CD8-positive, alpha-beta memory T cell (primary cell): ENCODE measurements around the gene SCAND1. TPM values are rescaled to one million over a fixed set of nuclear protein-coding genes. Genes with fewer than 3 reads are reported as not detected.

Experiments
- CTCF ChIA-PET: fragments of 350-600 bp; sonication (Branson Sonifier 250); formaldehyde crosslinking; loops from one replicate; lab custom pipeline; 2021; ENCODE audit warnings: antibody characterized with exemption; lab: Charles Lee
- POLR2A ChIA-PET: fragments of 350-600 bp; sonication (Branson Sonifier 250); formaldehyde crosslinking; loops from one replicate; lab custom pipeline; 2021; ENCODE audit warnings: antibody characterized with exemption; lab: Charles Lee
- DNase-seq, 5 donors: peaks; one replicate each; pipeline versions ENCODE4 v3.0.0 to v3.0.0-alpha.2; 2020 to 2022; ENCODE audit warnings: mixed read lengths in 1 of 5
- H3K27ac ChIP-seq: one replicate; pipeline ENCODE4 v1.7.0; 2013; ENCODE audit warnings: low read depth, mild to moderate bottlenecking, low read length, moderate library complexity
- H3K27me3 ChIP-seq: 2 replicates; pipeline ENCODE4 v1.7.0; 2013; ENCODE audit warnings: low read length, mild to moderate bottlenecking; ENCODE audit not compliant: insufficient read depth, poor library complexity, severe bottlenecking
- H3K36me3 ChIP-seq: 2 replicates; pipeline ENCODE4 v1.7.0; 2013; ENCODE audit warnings: mild to moderate bottlenecking, low read length, moderate library complexity; ENCODE audit not compliant: insufficient read depth
- H3K4me1 ChIP-seq: 2 replicates; pipeline ENCODE4 v1.7.0; 2013; ENCODE audit warnings: mild to moderate bottlenecking, low read length, moderate library complexity; ENCODE audit not compliant: insufficient read depth
- H3K4me3 ChIP-seq: 2 replicates; pipeline ENCODE4 v1.7.0; 2013; ENCODE audit warnings: mild to moderate bottlenecking, low read length
- H3K9me3 ChIP-seq: 2 replicates; pipeline ENCODE4 v1.7.0; 2013; ENCODE audit warnings: mild to moderate bottlenecking, low read length
- H3K27ac Mint-ChIP-seq, 8 donors: one replicate each; pipeline ENCODE4 v1.8.0; 2020 to 2021; ENCODE audit warnings: mixed read lengths in 8 of 8, mild to moderate bottlenecking in 6 of 8, inconsistent platforms in 3 of 8, moderate library complexity in 3 of 8
- H3K27me3 Mint-ChIP-seq, 2 donors: one replicate each; pipeline ENCODE4 v1.8.0; 2020 to 2021; ENCODE audit warnings: mixed read lengths in 2 of 2, mild to moderate bottlenecking in 1 of 2, moderate library complexity in 1 of 2
- H3K36me3 Mint-ChIP-seq, 3 donors: one replicate each; pipeline ENCODE4 v1.8.0; 2020 to 2021; ENCODE audit warnings: mixed read lengths in 3 of 3, inconsistent platforms in 1 of 3, mild to moderate bottlenecking in 1 of 3
- H3K4me1 Mint-ChIP-seq, 3 donors: one replicate each; pipeline ENCODE4 v1.8.0; 2020 to 2021; ENCODE audit warnings: mixed read lengths in 3 of 3, inconsistent platforms in 1 of 3, mild to moderate bottlenecking in 1 of 3
- H3K4me3 Mint-ChIP-seq, 7 donors: one replicate each; pipeline ENCODE4 v1.8.0; 2020 to 2021; ENCODE audit warnings: mixed read lengths in 7 of 7, mild to moderate bottlenecking in 6 of 7, moderate library complexity in 4 of 7, inconsistent platforms in 2 of 7
- H3K9me3 Mint-ChIP-seq, 5 donors: one replicate each; pipeline ENCODE4 v1.8.0; 2020 to 2022; ENCODE audit warnings: mixed read lengths in 5 of 5, mild to moderate bottlenecking in 3 of 5, moderate library complexity in 2 of 5, inconsistent platforms in 1 of 5
- polyA plus RNA-seq: library from polyadenylated mRNA; unstranded; fragments of 300-500 nt; fragmentation: Illumina TruSeq; gene quantifications from one replicate; pipeline ENCODE4 v1.2.3, GENCODE V29; 2021
- total RNA-seq, 2 experiments: library from RNA; stranded (reverse); gene quantifications; one replicate each; pipeline ENCODE4 v1.2.3, GENCODE V29; 2021

Gene SCAND1
- total and polyA plus RNA-seq, 3 experiments from 2014 or later: 50.8 to 177 (median 55.8) TPM

- H3K4me3 Mint-ChIP-seq: no peak overlapping the region
- H3K27me3 ChIP-seq: no peaks in the 10 kb centered on the region
- H3K27ac Mint-ChIP-seq: peak overlapping the region in 3 of 8 donors; percentile 5 to 61 (median 37)
- CTCF ChIA-PET: interaction anchor here (1.0 to 1.1 kb wide), 2 partner anchors 10 to 23 kb away, joined by 3 read pairs; no protein-coding TSS in a partner anchor
- no peaks in the 10 kb centered on the region for H3K27me3 Mint-ChIP-seq
- H3K9me3 Mint-ChIP-seq: no peaks in the 10 kb centered on the region
- DNase-seq: peak in 2 of 5 donors; percentile 9 to 18
- H3K36me3 Mint-ChIP-seq: peaks cover 0 to 50% (median 11%) of the 10 kb centered on the region in 3 donors
- H3K4me3 ChIP-seq: no peak overlapping the region
- H3K4me1 ChIP-seq: peaks cover 7% of the 10 kb centered on the region
- H3K4me1 Mint-ChIP-seq: peaks cover 6 to 10% (median 7%) of the 10 kb centered on the region in 3 donors
- H3K27ac ChIP-seq: no peak overlapping the region
- POLR2A ChIA-PET: interaction anchor here (0.6 kb wide), 1 partner anchor 251 kb away, joined by 5 read pairs; no protein-coding TSS in a partner anchor
- H3K36me3 ChIP-seq: peaks cover 13% of the 10 kb centered on the region
- no peaks in the 10 kb centered on the region for H3K9me3 ChIP-seq
Measured at GRCh38 chr20:35947489-35947888, 6.8 kb downstream of the SCAND1 start.

GRCh38 chr20:35942243-35942642 lies 12.1 kb downstream of the SCAND1 start:
- peaks cover 0 to 78% (median 16%) of the 10 kb centered on the region in 3 donors for H3K36me3 Mint-ChIP-seq
- Histone ChIP-seq H3K4me3 (no peak overlapping the region), H3K36me3 (peaks cover 44% of the 10 kb centered on the region), H3K9me3 (no peaks in the 10 kb centered on the region), H3K27ac (no peak overlapping the region), H3K4me1 (no peaks in the 10 kb centered on the region), H3K27me3 (no peaks in the 10 kb centered on the region)
- POLR2A ChIA-PET: no interaction called here
- no peak overlapping the region for H3K4me3 Mint-ChIP-seq
- CTCF ChIA-PET: interaction anchor here (2.2 kb wide), 1 partner anchor 12 kb away, joined by 15 read pairs; the partner anchor contains the start of gene SCAND1
- peaks cover 0 to under 1% (median 0%) of the 10 kb centered on the region in 3 donors for H3K4me1 Mint-ChIP-seq
- no peak for DNase-seq
- peak overlapping the region in 1 of 8 donors; percentile 26 for H3K27ac Mint-ChIP-seq
- no peaks in the 10 kb centered on the region for H3K27me3 Mint-ChIP-seq
- H3K9me3 Mint-ChIP-seq: no peaks in the 10 kb centered on the region

GRCh38 chr20:35941620-35942019 lies 12.7 kb downstream of the SCAND1 start:
- H3K27me3 ChIP-seq: no peaks in the 10 kb centered on the region
- H3K9me3 ChIP-seq: no peaks in the 10 kb centered on the region
- Mint-ChIP-seq H3K9me3 (no peaks in the 10 kb centered on the region), H3K36me3 (peaks cover 0 to 77% (median 15%) of the 10 kb centered on the region in 3 donors), H3K27ac (peak overlapping the region in 5 of 8 donors; percentile 6 to 88 (median 68)), H3K4me1 (no peaks in the 10 kb centered on the region), H3K4me3 (no peak overlapping the region), H3K27me3 (no peaks in the 10 kb centered on the region)
- CTCF ChIA-PET: no interaction called here
- H3K4me3 ChIP-seq: no peak overlapping the region
- DNase-seq: no peak
- POLR2A ChIA-PET: no interaction called here
- H3K27ac ChIP-seq: no peak overlapping the region
- no peaks in the 10 kb centered on the region for H3K4me1 ChIP-seq
- peaks cover 44% of the 10 kb centered on the region for H3K36me3 ChIP-seq

GRCh38 chr20:35939264-35939663 lies 15.0 kb downstream of the SCAND1 start:
- Histone ChIP-seq H3K9me3 (no peaks in the 10 kb centered on the region), H3K36me3 (peaks cover 49% of the 10 kb centered on the region), H3K27ac (no peak overlapping the region), H3K27me3 (no peaks in the 10 kb centered on the region), H3K4me1 (no peaks in the 10 kb centered on the region), H3K4me3 (no peak overlapping the region)
- no peak overlapping the region for H3K4me3 Mint-ChIP-seq
- ChIA-PET POLR2A (no interaction called here), CTCF (interaction anchor here (1.9 kb wide), 1 partner anchor 15 kb away, joined by 4 read pairs; the partner anchor contains the start of gene SCAND1)
- peaks cover 0 to 7% (median 0%) of the 10 kb centered on the region in 3 donors for H3K4me1 Mint-ChIP-seq
- H3K9me3 Mint-ChIP-seq: no peaks in the 10 kb centered on the region
- peaks cover 0 to 84% (median 10%) of the 10 kb centered on the region in 3 donors for H3K36me3 Mint-ChIP-seq
- no peaks in the 10 kb centered on the region for H3K27me3 Mint-ChIP-seq
- DNase-seq: no peak
- H3K27ac Mint-ChIP-seq: peak overlapping the region in 1 of 8 donors; percentile 23

- H3K9me3 Mint-ChIP-seq: no peaks in the 10 kb centered on the region
- Histone ChIP-seq H3K9me3 (no peaks in the 10 kb centered on the region), H3K4me3 (no peak overlapping the region), H3K4me1 (no peaks in the 10 kb centered on the region), H3K27ac (no peak overlapping the region), H3K36me3 (peaks cover 48% of the 10 kb centered on the region), H3K27me3 (no peaks in the 10 kb centered on the region)
- H3K27me3 Mint-ChIP-seq: peaks cover 0 to 1% of the 10 kb centered on the region in 2 donors
- DNase-seq: no peak
- no peak overlapping the region for H3K4me3 Mint-ChIP-seq
- ChIA-PET CTCF (no interaction called here), POLR2A (no interaction called here)
- H3K36me3 Mint-ChIP-seq: peaks cover 5 to 77% (median 21%) of the 10 kb centered on the region in 3 donors
- H3K4me1 Mint-ChIP-seq: peaks cover 0 to 21% (median 0%) of the 10 kb centered on the region in 3 donors
- H3K27ac Mint-ChIP-seq: peak overlapping the region in 6 of 8 donors; percentile 33 to 84 (median 58)
Measured at GRCh38 chr20:35934050-35934449, 20.3 kb downstream of the SCAND1 start.

GRCh38 chr20:35929301-35929700 lies 25.0 kb downstream of the SCAND1 start:
- no peak for DNase-seq
- CTCF ChIA-PET: no interaction called here
- Histone ChIP-seq H3K9me3 (no peaks in the 10 kb centered on the region), H3K27me3 (no peaks in the 10 kb centered on the region), H3K4me3 (no peak overlapping the region), H3K4me1 (no peaks in the 10 kb centered on the region), H3K27ac (no peak overlapping the region), H3K36me3 (peaks cover 51% of the 10 kb centered on the region)
- no peak overlapping the region for H3K27ac Mint-ChIP-seq
- peaks cover 5 to 66% (median 31%) of the 10 kb centered on the region in 3 donors for H3K36me3 Mint-ChIP-seq
- H3K4me3 Mint-ChIP-seq: no peak overlapping the region
- H3K4me1 Mint-ChIP-seq: peaks cover 0 to 14% (median 0%) of the 10 kb centered on the region in 3 donors
- POLR2A ChIA-PET: no interaction called here
- no peaks in the 10 kb centered on the region for H3K9me3 Mint-ChIP-seq
- peaks cover 0 to 1% of the 10 kb centered on the region in 2 donors for H3K27me3 Mint-ChIP-seq

GRCh38 chr20:35920523-35920922 lies 33.8 kb downstream of the SCAND1 start:
- no peaks in the 10 kb centered on the region for H3K4me1 ChIP-seq
- no peak overlapping the region for H3K27ac ChIP-seq
- no peak for DNase-seq
- Mint-ChIP-seq H3K4me3 (no peak overlapping the region), H3K36me3 (peaks cover 0 to 68% (median 18%) of the 10 kb centered on the region in 3 donors), H3K9me3 (no peaks in the 10 kb centered on the region), H3K27ac (no peak overlapping the region), H3K4me1 (peaks cover 0 to 1% (median 0%) of the 10 kb centered on the region in 3 donors), H3K27me3 (no peaks in the 10 kb centered on the region)
- H3K27me3 ChIP-seq: no peaks in the 10 kb centered on the region
- no peaks in the 10 kb centered on the region for H3K9me3 ChIP-seq
- CTCF ChIA-PET: no interaction called here
- H3K36me3 ChIP-seq: peaks cover 28% of the 10 kb centered on the region
- POLR2A ChIA-PET: interaction anchor here (0.7 kb wide), 1 partner anchor 148 kb away, joined by 4 read pairs; no protein-coding TSS in a partner anchor
- H3K4me3 ChIP-seq: no peak overlapping the region

GRCh38 chr20:35918021-35918420 lies 36.3 kb downstream of the SCAND1 start:
- ChIA-PET POLR2A (no interaction called here), CTCF (no interaction called here)
- Mint-ChIP-seq H3K4me1 (peaks cover 0 to 4% (median 3%) of the 10 kb centered on the region in 3 donors), H3K4me3 (no peak overlapping the region), H3K9me3 (no peaks in the 10 kb centered on the region), H3K27ac (peak overlapping the region in 1 of 8 donors; percentile 58), H3K36me3 (peaks cover 9 to 83% (median 24%) of the 10 kb centered on the region in 3 donors), H3K27me3 (no peaks in the 10 kb centered on the region)
- no peak for DNase-seq
- H3K27ac ChIP-seq: no peak overlapping the region
- H3K36me3 ChIP-seq: peaks cover 42% of the 10 kb centered on the region
- no peaks in the 10 kb centered on the region for H3K9me3 ChIP-seq
- H3K4me1 ChIP-seq: no peaks in the 10 kb centered on the region
- no peaks in the 10 kb centered on the region for H3K27me3 ChIP-seq
- no peak overlapping the region for H3K4me3 ChIP-seq
